GM12878 (cell line): Measurements from ENCODE around the gene IL4. TPM values are rescaled to one million over a fixed set of nuclear protein-coding genes. Genes with fewer than 3 reads are reported as not detected.

Experiments
- ATAC-seq: fragments of 200-7000 bp; cut with Tn5 transposase; 3 replicates; pipeline ENCODE4 v1.9.1; 2020; ENCODE audit warnings: mild to moderate bottlenecking, moderate library complexity
- BruUV-seq: library from RNA; stranded (reverse); fragments of 400-500 nt; replicated peaks from 2 replicates; lab custom pipeline; 2021; lab: Mats Ljungman, UMichigan
- CTCF ChIA-PET: fragments of 300-600 bp; sonication (Branson Sonifier 250); formaldehyde crosslinking; extraction: SDS; loops from one replicate; lab custom pipeline; 2021; ENCODE audit warnings: inconsistent platforms; lab: Yijun Ruan, JAX
- POLR2A ChIA-PET: fragments of 350-600 bp; formaldehyde crosslinking; extraction: SDS; loops from one replicate; lab custom pipeline; 2021; ENCODE audit warnings: inconsistent platforms; lab: Charles Lee
- RAD21 ChIA-PET: fragments of 300-600 bp; sonication (Branson Sonifier 250); formaldehyde crosslinking; loops from one replicate; lab custom pipeline; 2023; ENCODE audit warnings: antibody characterized with exemption; ENCODE audit not compliant: unreplicated experiment; lab: Charles Lee
- SMC1A ChIA-PET: fragments of 300-600 bp; sonication (Branson Sonifier 250); formaldehyde crosslinking; loops from one replicate; lab custom pipeline; 2023; ENCODE audit not compliant: unreplicated experiment, uncharacterized antibody; lab: Charles Lee
- DNase-seq: peaks from one replicate; pipeline ENCODE4 v3.0.0-alpha.2; 2011; ENCODE audit warnings: low read depth, low spot score
- FAIRE-seq: peaks from 3 replicates; lab custom pipeline; 2011; peaks lifted over from hg19 to GRCh38; lab: Jason Lieb, UNC
- H2AFZ ChIP-seq: 2 replicates; pipeline ENCODE4 v1.6.0; 2011; ENCODE audit warnings: low read depth, low read length, control low read depth; ENCODE audit not compliant: control insufficient read depth
- H3K27ac ChIP-seq: 2 replicates; pipeline ENCODE4 v1.5.1; 2011; ENCODE audit warnings: control low read depth; ENCODE audit not compliant: control insufficient read depth, insufficient read depth
- H3K27me3 ChIP-seq, 2 experiments: replicated peaks in 1 of 2; 2 replicates each; pipeline versions ENCODE4 v1.6.0 to v1.6.1; 2011; ENCODE audit warnings: low read length in 1 of 2; ENCODE audit not compliant: control insufficient read depth in 2 of 2, insufficient read depth in 2 of 2
- H3K36me3 ChIP-seq, 2 experiments: 2 replicates each; pipeline ENCODE4 v1.5.1; 2011; ENCODE audit warnings: low read length in 1 of 2; ENCODE audit not compliant: control insufficient read depth in 2 of 2, insufficient read depth in 2 of 2
- H3K4me1 ChIP-seq: 2 replicates; pipeline ENCODE4 v1.6.1; 2011; ENCODE audit warnings: mild to moderate bottlenecking, low read length, moderate library complexity, mixed read lengths; ENCODE audit not compliant: control insufficient read depth, insufficient read depth
- H3K4me2 ChIP-seq: 2 replicates; pipeline ENCODE4 v1.6.0; 2011; ENCODE audit warnings: control low read depth; ENCODE audit not compliant: control insufficient read depth, insufficient read depth
- H3K4me3 ChIP-seq: fragments of 200-600 bp; sonication (generic); 2 replicates; pipeline ENCODE4 v1.5.1; 2016
- H3K79me2 ChIP-seq: 2 replicates; pipeline ENCODE4 v1.6.0; 2011; ENCODE audit warnings: low read length; ENCODE audit not compliant: control insufficient read depth, insufficient read depth
- H3K9ac ChIP-seq: 2 replicates; pipeline ENCODE4 v1.8.0; 2011; ENCODE audit warnings: low read length, control low read depth, mixed read lengths; ENCODE audit not compliant: control insufficient read depth, insufficient read depth
- H3K9me3 ChIP-seq: replicated peaks from 3 replicates; pipeline ENCODE4 v1.5.1; 2011; ENCODE audit warnings: mild to moderate bottlenecking, low read length; ENCODE audit not compliant: control insufficient read depth, insufficient read depth
- H4K20me1 ChIP-seq: 2 replicates; pipeline ENCODE4 v1.6.0; 2011; ENCODE audit not compliant: control insufficient read depth, insufficient read depth
- BRCA1 ChIP-seq: IDR thresholded peaks from 2 replicates; pipeline ENCODE4 v1.6.1; 2011; ENCODE audit warnings: low read depth, low read length, improper control_type of control experiment
- ETV6 ChIP-seq, 2 experiments: fragments of 450-650 bp in 1 of 2; IDR thresholded peaks in 1 of 2; conservative IDR thresholded peaks in 1 of 2; 2 replicates each; pipeline ENCODE4 v1.6.1; 2014; ENCODE audit warnings: antibody characterized with exemption in 1 of 2, borderline replicate concordance in 1 of 2, low read depth in 1 of 2, mild to moderate bottlenecking in 1 of 2, moderate library complexity in 1 of 2
- HDGF ChIP-seq: fragments of 450-650 bp; IDR thresholded peaks from 2 replicates; pipeline ENCODE4 v1.6.1; 2016; ENCODE audit warnings: antibody characterized with exemption
- JUNB ChIP-seq: IDR thresholded peaks from 2 replicates; pipeline ENCODE4 v1.6.1; 2016; ENCODE audit warnings: antibody characterized with exemption, mild to moderate bottlenecking
- KDM1A ChIP-seq: fragments of 200-600 bp; sonication (generic); IDR thresholded peaks from 2 replicates; pipeline ENCODE4 v1.6.1; 2016; ENCODE audit warnings: borderline replicate concordance
- NFXL1 ChIP-seq: fragments of 450-650 bp; IDR thresholded peaks from 2 replicates; pipeline ENCODE4 v1.6.1; 2017; ENCODE audit warnings: antibody characterized with exemption, mild to moderate bottlenecking, borderline replicate concordance
- STAT3 ChIP-seq: IDR thresholded peaks from 2 replicates; pipeline ENCODE4 v1.6.1; 2011; ENCODE audit warnings: low read depth, low read length, improper control_type of control experiment
- ZNF24 ChIP-seq: fragments of 450-650 bp; IDR thresholded peaks from 2 replicates; pipeline ENCODE4 v1.6.1; 2017; ENCODE audit warnings: antibody characterized with exemption, mild to moderate bottlenecking
- ZSCAN29 ChIP-seq: fragments of 450-650 bp; IDR thresholded peaks from 2 replicates; pipeline ENCODE4 v1.6.1; 2017; ENCODE audit warnings: mild to moderate bottlenecking, moderate library complexity
- WGBS: methylation state at CpG from one replicate; pipeline ENCODE4 v1.1.6; 2016; ENCODE audit warnings: low lambda C conversion rate; ENCODE audit not compliant: insufficient replicate concordance, insufficient coverage; ENCODE audit errors: missing lambda C conversion rate; 5-methylcytosine and 5-hydroxymethylcytosine counted together
- in situ Hi-C: fragments of 300-500 bp; cut with MboI; formaldehyde crosslinking; loops from 9 replicates; pipeline ENCODE4 v1.14.3; 2018; ENCODE audit warnings: mixed read lengths
- intact Hi-C: fragments of 100-400 bp; cut with micrococcal nuclease; formaldehyde crosslinking; loops from one replicate; pipeline ENCODE4 v1.14.2; 2022; ENCODE audit not compliant: unreplicated experiment
- polyA plus RNA-seq, 11 experiments: library from polyadenylated mRNA; depleted of rRNA in 4 of 11; unstranded in 6 of 11; stranded (reverse) in 5 of 11; fragments of >200 nt; fragmentation: Nextera tagmentation in 4 of 11; fragmentation: Illumina TruSeq in 1 of 11; extraction: Ambion mirVana in 4 of 11; extraction: Trizol in 1 of 11; gene quantifications; 1 replicate in 1 of 11; 2 replicates in 10 of 11; pipeline versions ENCODE4 v1.2.1 to v1.2.3, GENCODE V29; 2011 to 2016; ENCODE audit warnings: inconsistent platforms in 2 of 11, missing spikeins in 2 of 11, low read depth in 1 of 11
- total RNA-seq, 4 experiments: library from RNA; depleted of rRNA in 3 of 4; stranded (reverse); fragments of >200 nt in 3 of 4; fragmentation: Illumina TruSeq in 1 of 4; extraction: Trizol in 1 of 4; gene quantifications; 2 replicates each; pipeline versions ENCODE4 v1.2.1 to v1.2.3, GENCODE V29; 2013 to 2021

The IL4 gene
- total and polyA plus RNA-seq, 10 of the 15 experiments (the other 5 are each of a cell fraction or from before 2014, with no cell fraction given): 0.20 to 0.80 (median 0.50) TPM; not detected in 7

DNA sequence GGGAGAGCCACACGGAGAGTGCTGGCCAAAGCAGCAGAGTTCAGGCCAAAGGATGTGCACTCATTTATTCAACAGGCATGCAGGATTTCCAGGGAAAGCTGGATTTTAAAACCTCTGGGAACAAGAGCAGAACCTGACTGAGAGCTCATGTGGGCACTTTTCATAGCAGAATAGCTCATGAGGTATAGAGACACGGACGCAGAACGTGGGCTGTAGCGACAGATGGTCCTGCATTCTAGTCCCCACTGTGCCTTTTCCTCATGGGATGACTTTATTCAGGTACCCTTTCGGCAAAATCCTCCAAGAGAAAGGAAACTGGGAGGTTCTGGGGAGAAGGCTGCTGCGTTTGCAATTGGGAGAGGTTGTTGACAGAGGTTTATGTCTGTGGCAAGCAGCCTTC, 5.4 kb downstream of the IL4 start (continued):
- TF ChIP-seq BRCA1: no peak
- TF ChIP-seq KDM1A: no peak
- no peak for TF ChIP-seq NFXL1
- no peak for TF ChIP-seq ETV6 (conservative IDR thresholded peaks at IDR 0.05 in 1 of 2, IDR thresholded peaks at IDR 0.05 in 1 of 2; ENCODE audit: borderline replicate concordance in 1 of 2, low read depth in 1 of 2)

GRCh38 chr5:132679717-132680380, 6.1 kb downstream of the IL4 start:
- no peak for TF ChIP-seq HDGF
- TF ChIP-seq STAT3: no peak
- TF ChIP-seq ZSCAN29: no peak
- TF ChIP-seq ZNF24: no peak
- no peak for TF ChIP-seq JUNB
- H3K4me2 ChIP-seq: no peak overlapping the region
- no TSS peak for BruUV-seq
- H3K9ac ChIP-seq: no peak overlapping the region
- H4K20me1 ChIP-seq: no peaks in the 10 kb centered on the region
- 94% methylated on average over 15 of the region's 15 CpGs for WGBS
- H3K36me3 ChIP-seq: no peaks in the 10 kb centered on the region
- H3K27me3 ChIP-seq: no peaks in the 10 kb centered on the region
- ChIA-PET POLR2A (interaction anchor here (0.6 to 11.2 kb wide), 2 partner anchors 17 to 34 kb away, joined by 3 to 118 read pairs; partner anchors contain the start of gene IL13), CTCF (interaction anchor here (1.5 to 2.6 kb wide), 2 partner anchors 10 to 36 kb away, joined by 4 to 7 read pairs; no protein-coding TSS in a partner anchor), SMC1A (interaction anchor here (0.9 to 11.4 kb wide), 4 partner anchors 8 to 23 kb away, joined by 3 to 156 read pairs (median 60); partner anchors contain the start of gene IL13), RAD21 (interaction anchor here (1.2 to 7.7 kb wide), 3 partner anchors 9 to 57 kb away, joined by 4 to 148 read pairs (median 5); partner anchors contain the start of gene KIF3A)
- no peak for DNase-seq
- H2AFZ ChIP-seq: no peak overlapping the region
- H3K4me1 ChIP-seq: peaks cover 14% of the 10 kb centered on the region
- in situ Hi-C loops (no loop called here), intact Hi-C loops (no loop called here)
- no peaks in the 10 kb centered on the region for H3K9me3 ChIP-seq
- FAIRE-seq: no peak
- H3K4me3 ChIP-seq: no peak overlapping the region
- ATAC-seq: no peak
- no peaks in the 10 kb centered on the region for H3K79me2 ChIP-seq
- H3K27ac ChIP-seq: no peak overlapping the region
